Smooth muscle cell (in vitro differentiated cells): Measurements from ENCODE around the gene SPATA24. TPM values are rescaled to one million over a fixed set of nuclear protein-coding genes. Genes with fewer than 3 reads are reported as not detected.
"Not testable (repeated sequence)": the region's sequence is repeated elsewhere in the genome, so short reads cannot be mapped to it uniquely, and the experiment has no call there.

Experiments used
- DNase-seq: peaks from one replicate; lab custom pipeline; 2025; ENCODE audit not compliant: unreplicated experiment; lab: John Stamatoyannopoulos, UW
- H2AFZ ChIP-seq: fragments of 200-600 bp; sonication (generic); 2 replicates; pipeline ENCODE4 v1.6.0; 2016; ENCODE audit warnings: antibody characterized with exemption, low read depth, mild to moderate bottlenecking
- H3F3A ChIP-seq: fragments of 200-600 bp; sonication (generic); 2 replicates; pipeline ENCODE4 v1.6.0; 2017; ENCODE audit warnings: antibody characterized with exemption, low read depth
- H3K27ac ChIP-seq: fragments of 200-600 bp; sonication (generic); 2 replicates; pipeline ENCODE4 v1.5.1; 2016; ENCODE audit warnings: low read depth, mild to moderate bottlenecking
- H3K27me3 ChIP-seq: fragments of 200-600 bp; sonication (generic); 2 replicates; pipeline ENCODE4 v1.6.1; 2016; ENCODE audit warnings: low read depth, mild to moderate bottlenecking
- H3K36me3 ChIP-seq: fragments of 200-600 bp; sonication (generic); 2 replicates; pipeline ENCODE4 v1.5.1; 2016; ENCODE audit warnings: low read depth
- H3K4me1 ChIP-seq: fragments of 200-600 bp; sonication (generic); 2 replicates; pipeline ENCODE4 v1.5.1; 2016; ENCODE audit warnings: low read depth
- H3K4me2 ChIP-seq: fragments of 200-600 bp; sonication (generic); 2 replicates; pipeline ENCODE4 v1.6.0; 2016; ENCODE audit warnings: mild to moderate bottlenecking
- H3K4me3 ChIP-seq: fragments of 200-600 bp; sonication (generic); 2 replicates; pipeline ENCODE4 v1.5.1; 2016; ENCODE audit warnings: mild to moderate bottlenecking
- H3K79me2 ChIP-seq: fragments of 200-600 bp; sonication (generic); 2 replicates; pipeline ENCODE4 v1.6.0; 2016; ENCODE audit warnings: low read depth, mild to moderate bottlenecking
- H3K9ac ChIP-seq: fragments of 200-600 bp; sonication (generic); 2 replicates; pipeline ENCODE4 v1.6.0; 2016; ENCODE audit warnings: low read depth
- H3K9me3 ChIP-seq: fragments of 200-600 bp; sonication (generic); replicated peaks from 2 replicates; pipeline ENCODE4 v1.5.1; 2016; ENCODE audit warnings: low read depth
- H4K20me1 ChIP-seq: fragments of 200-600 bp; sonication (generic); 2 replicates; pipeline ENCODE4 v1.6.0; 2016; ENCODE audit warnings: low read depth
- WGBS: methylation state at CpG from one replicate; pipeline ENCODE4 v1.1.7; 2016; ENCODE audit warnings: low lambda C conversion rate; 5-methylcytosine and 5-hydroxymethylcytosine counted together
- polyA plus RNA-seq: library from polyadenylated mRNA; unstranded; fragments of >200 nt; fragmentation: Nextera tagmentation; extraction: Ambion mirVana; gene quantifications from 2 replicates; pipeline ENCODE4 v1.2.1, GENCODE V29; 2016
- total RNA-seq: library from RNA; depleted of rRNA; stranded (reverse); fragments of >200 nt; gene quantifications from 2 replicates; pipeline ENCODE4 v1.2.3, GENCODE V29; 2014
- TF ChIP-seq, protein P1 (sequence below): fragments of 200-600 bp; sonication (generic); IDR thresholded peaks from 2 replicates; pipeline ENCODE4 v1.5.1; 2017; ENCODE audit warnings: borderline replicate concordance, mild to moderate bottlenecking, antibody characterized with exemption; ENCODE audit not compliant: insufficient read depth, poor library complexity, severe bottlenecking

The SPATA24 gene
- total and polyA plus RNA-seq, 2 experiments from 2014 or later, result 2.0 to 2.6 TPM

GRCh38 chr5:139388198-139388821 lies 15.6 kb downstream of the SPATA24 start:
- no peaks in the 10 kb centered on the region for H3K79me2 ChIP-seq
- no peak overlapping the region for H3K4me2 ChIP-seq
- peaks cover 6% of the 10 kb centered on the region for H3K4me1 ChIP-seq
- DNase-seq, result no peak
- no peaks in the 10 kb centered on the region for H3K27me3 ChIP-seq
- H3K36me3 ChIP-seq, result no peaks in the 10 kb centered on the region
- no peaks in the 10 kb centered on the region for H3F3A ChIP-seq
- WGBS, result 57% methylated on average over 8 of the region's 8 CpGs
- TF ChIP-seq, protein P1, sequence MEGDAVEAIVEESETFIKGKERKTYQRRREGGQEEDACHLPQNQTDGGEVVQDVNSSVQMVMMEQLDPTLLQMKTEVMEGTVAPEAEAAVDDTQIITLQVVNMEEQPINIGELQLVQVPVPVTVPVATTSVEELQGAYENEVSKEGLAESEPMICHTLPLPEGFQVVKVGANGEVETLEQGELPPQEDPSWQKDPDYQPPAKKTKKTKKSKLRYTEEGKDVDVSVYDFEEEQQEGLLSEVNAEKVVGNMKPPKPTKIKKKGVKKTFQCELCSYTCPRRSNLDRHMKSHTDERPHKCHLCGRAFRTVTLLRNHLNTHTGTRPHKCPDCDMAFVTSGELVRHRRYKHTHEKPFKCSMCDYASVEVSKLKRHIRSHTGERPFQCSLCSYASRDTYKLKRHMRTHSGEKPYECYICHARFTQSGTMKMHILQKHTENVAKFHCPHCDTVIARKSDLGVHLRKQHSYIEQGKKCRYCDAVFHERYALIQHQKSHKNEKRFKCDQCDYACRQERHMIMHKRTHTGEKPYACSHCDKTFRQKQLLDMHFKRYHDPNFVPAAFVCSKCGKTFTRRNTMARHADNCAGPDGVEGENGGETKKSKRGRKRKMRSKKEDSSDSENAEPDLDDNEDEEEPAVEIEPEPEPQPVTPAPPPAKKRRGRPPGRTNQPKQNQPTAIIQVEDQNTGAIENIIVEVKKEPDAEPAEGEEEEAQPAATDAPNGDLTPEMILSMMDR, result no peak
- H4K20me1 ChIP-seq, result peaks cover 22% of the 10 kb centered on the region
- H3K27ac ChIP-seq, result no peak overlapping the region
- no peak overlapping the region for H3K4me3 ChIP-seq
- no peak overlapping the region for H3K9ac ChIP-seq
- no peaks in the 10 kb centered on the region for H3K9me3 ChIP-seq
- no peak overlapping the region for H2AFZ ChIP-seq

GRCh38 chr5:139387611-139388197 lies 16.2 kb downstream of the SPATA24 start:
- Histone ChIP-seq H3K4me1 (peaks cover 4% of the 10 kb centered on the region), H3K79me2 (no peaks in the 10 kb centered on the region), H3K9ac (no peak overlapping the region), H3K27me3 (no peaks in the 10 kb centered on the region), H3K4me3 (no peak overlapping the region), H3K4me2 (no peak overlapping the region), H3K36me3 (no peaks in the 10 kb centered on the region), H2AFZ (no peak overlapping the region), H4K20me1 (peaks cover 18% of the 10 kb centered on the region), H3K9me3 (no peaks in the 10 kb centered on the region), H3F3A (no peaks in the 10 kb centered on the region), H3K27ac (no peak overlapping the region)
- DNase-seq, result no peak
- TF ChIP-seq, protein P1, result no peak
- 82% methylated on average over 10 of the region's 10 CpGs for WGBS

- not testable (repeated sequence) for DNase-seq, H3K9ac ChIP-seq, H2AFZ ChIP-seq, H3K27me3 ChIP-seq, H3K4me3 ChIP-seq, H3K79me2 ChIP-seq, H3K27ac ChIP-seq, H3F3A ChIP-seq, H3K9me3 ChIP-seq, H3K4me2 ChIP-seq, H3K4me1 ChIP-seq, H3K36me3 ChIP-seq
- 99% methylated on average over 10 of the region's 10 CpGs for WGBS
- peaks cover 10% of the 10 kb centered on the region for H4K20me1 ChIP-seq
Observed at GRCh38 chr5:139386956-139387355, 16.9 kb downstream of the SPATA24 start.

DNA sequence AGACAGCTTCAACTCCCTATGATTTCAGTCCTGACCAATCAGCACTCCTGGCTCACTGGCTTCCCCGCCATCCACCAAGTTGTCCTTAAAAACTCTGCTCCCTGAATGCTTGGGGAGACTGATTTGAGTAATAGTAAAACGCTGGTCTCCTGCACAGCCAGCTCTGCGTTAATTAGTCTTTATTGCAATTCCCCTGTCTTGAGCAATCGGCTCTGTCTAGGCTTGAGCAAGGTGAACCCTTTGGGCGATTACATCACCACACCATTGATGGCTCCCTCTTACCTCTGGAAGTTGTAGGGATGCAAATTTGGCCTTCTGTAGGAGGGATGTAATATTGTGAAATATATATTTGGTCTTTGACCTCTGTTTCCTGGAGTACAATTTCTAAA lies 17.8 kb downstream of the SPATA24 start:
- H3K9ac ChIP-seq, result no peak overlapping the region
- TF ChIP-seq, protein P1, result no peak
- H3K4me3 ChIP-seq, result no peak overlapping the region

More for the DNA sequence above, 17.8 kb downstream of the SPATA24 start:
- peaks cover 3% of the 10 kb centered on the region for H3K4me1 ChIP-seq
- H3K79me2 ChIP-seq, result no peaks in the 10 kb centered on the region
- WGBS, result 76% methylated on average over 5 of the region's 5 CpGs
- no peaks in the 10 kb centered on the region for H3F3A ChIP-seq
- no peak for DNase-seq
- H3K4me2 ChIP-seq, result no peak overlapping the region
- H3K27me3 ChIP-seq, result no peaks in the 10 kb centered on the region
- no peaks in the 10 kb centered on the region for H3K36me3 ChIP-seq
- H3K27ac ChIP-seq, result no peak overlapping the region
- H3K9me3 ChIP-seq, result no peaks in the 10 kb centered on the region
- peaks cover 3% of the 10 kb centered on the region for H4K20me1 ChIP-seq
- no peak overlapping the region for H2AFZ ChIP-seq
